HCT116 (cell line): ENCODE measurements around the gene COL5A1. TPM values are rescaled to one million over a fixed set of nuclear protein-coding genes. Genes with fewer than 3 reads are reported as not detected.

Experiments used
- ATAC-seq: fragments of 200-7000 bp; cut with Tn5 transposase; 2 replicates; pipeline ENCODE4 v1.9.1; 2020; ENCODE audit warnings: mild to moderate bottlenecking, moderate library complexity
- BruUV-seq: library from RNA; stranded (reverse); fragments of 400-500 nt; replicated peaks from 2 replicates; lab custom pipeline; 2021; lab: Mats Ljungman, UMichigan
- CTCF ChIA-PET: fragments of 300-600 bp; sonication (Branson Sonifier 250); formaldehyde crosslinking; loops from one replicate; lab custom pipeline; 2021; ENCODE audit warnings: antibody characterized with exemption; lab: Charles Lee
- POLR2A ChIA-PET: fragments of 300-600, 350-600 bp; sonication (Branson Sonifier 250); formaldehyde crosslinking; loops from one replicate; lab custom pipeline; 2021; ENCODE audit warnings: antibody characterized with exemption; lab: Charles Lee
- RAD21 ChIA-PET, 2 experiments: fragments of 300-600 bp; sonication (Branson Sonifier 250); formaldehyde crosslinking; loops; one replicate each; lab custom pipeline; 2023; ENCODE audit warnings: low total read pairs in 2 of 2; ENCODE audit not compliant: uncharacterized antibody in 2 of 2, unreplicated experiment in 2 of 2, low non-redundant PET in 1 of 2; lab: Charles Lee
- DNase-seq: peaks from one replicate; pipeline ENCODE4 v3.0.0-alpha.2; 2010; ENCODE audit warnings: low read depth, low spot score
- H2AFZ ChIP-seq: fragments of 200-600 bp; shearing (Covaris generic), sonication (generic); 2 replicates; pipeline ENCODE4 v1.6.1; 2017; ENCODE audit warnings: low read depth, mixed run types, mixed read lengths, antibody characterized with exemption, low read length; ENCODE audit not compliant: poor library complexity, severe bottlenecking
- H3K27ac ChIP-seq: 2 replicates; pipeline ENCODE4 v1.5.1; 2012; ENCODE audit warnings: low read depth, low read length
- H3K27me3 ChIP-seq: fragments of 200-600 bp; sonication (generic); 2 replicates; pipeline ENCODE4 v1.6.1; 2016; ENCODE audit warnings: mixed run types, low read length, mixed read lengths; ENCODE audit not compliant: insufficient read depth
- H3K36me3 ChIP-seq, 2 experiments: fragments of 200-500 bp in 1 of 2; fragments of 200-600 bp in 1 of 2; sonication (Bioruptor generic) in 1 of 2; sonication (generic) in 1 of 2; 2 replicates each; pipeline versions ENCODE4 v1.5.1 to v1.6.1; 2014 to 2016; ENCODE audit warnings: low read length in 2 of 2, inconsistent platforms in 1 of 2, mixed read lengths in 1 of 2, mixed run types in 1 of 2; ENCODE audit not compliant: insufficient read depth in 2 of 2, control insufficient read depth in 1 of 2
- H3K4me1 ChIP-seq, 2 experiments: fragments of 200-600 bp in 1 of 2; sonication (generic) in 1 of 2; 2 replicates each; pipeline versions ENCODE4 v1.5.1 to v1.6.1; 2012 to 2017; ENCODE audit warnings: low read length in 2 of 2, inconsistent platforms in 1 of 2, mild to moderate bottlenecking in 1 of 2, mixed read lengths in 1 of 2, mixed run types in 1 of 2, moderate library complexity in 1 of 2; ENCODE audit not compliant: insufficient read depth in 2 of 2, control insufficient read depth in 1 of 2
- H3K4me2 ChIP-seq: fragments of 200-600 bp; sonication (generic); 2 replicates; pipeline ENCODE4 v1.6.1; 2017; ENCODE audit warnings: mixed run types, low read length, mixed read lengths
- H3K4me3 ChIP-seq, 2 experiments: fragments of 200-600 bp in 1 of 2; sonication (generic) in 1 of 2; replicated peaks in 1 of 2; 2 replicates each; pipeline ENCODE4 v1.5.1; 2011 to 2016; ENCODE audit warnings: low read length in 2 of 2, control low read depth in 1 of 2, low read depth in 1 of 2, mild to moderate bottlenecking in 1 of 2, mixed read lengths in 1 of 2, mixed run types in 1 of 2
- H3K79me2 ChIP-seq: fragments of 200-600 bp; sonication (generic); 2 replicates; pipeline ENCODE4 v1.6.1; 2017; ENCODE audit warnings: mild to moderate bottlenecking, mixed run types, low read length, moderate library complexity, mixed read lengths; ENCODE audit not compliant: insufficient read depth
- H3K9ac ChIP-seq: fragments of 200-600 bp; sonication (generic); 2 replicates; pipeline ENCODE4 v1.6.1; 2016; ENCODE audit warnings: low read length, mixed read lengths
- H3K9me2 ChIP-seq: fragments of 200-600 bp; sonication (generic), shearing (Covaris generic); 2 replicates; pipeline ENCODE4 v1.6.1; 2017; ENCODE audit warnings: mixed run types, mild to moderate bottlenecking, moderate library complexity; ENCODE audit not compliant: insufficient read depth
- H3K9me3 ChIP-seq, 2 experiments: fragments of 200-500 bp in 1 of 2; fragments of 200-600 bp in 1 of 2; sonication (Bioruptor generic) in 1 of 2; sonication (generic) in 1 of 2; 2 replicates each; pipeline ENCODE4 v1.6.1; 2014 to 2017; ENCODE audit warnings: low read length in 2 of 2, mixed read lengths in 2 of 2, inconsistent platforms in 1 of 2, low read depth in 1 of 2, mild to moderate bottlenecking in 1 of 2, mixed run types in 1 of 2, moderate library complexity in 1 of 2; ENCODE audit not compliant: control insufficient read depth in 1 of 2, insufficient read depth in 1 of 2
- H4K20me1 ChIP-seq: fragments of 200-600 bp; sonication (generic), shearing (Covaris generic); 2 replicates; pipeline ENCODE4 v1.6.1; 2017; ENCODE audit warnings: mixed run types, mild to moderate bottlenecking, moderate library complexity; ENCODE audit not compliant: insufficient read depth
- CBX3 ChIP-seq: IDR thresholded peaks from 2 replicates; pipeline ENCODE4 v1.6.1; 2012; ENCODE audit warnings: low read depth
- CEBPB ChIP-seq: IDR thresholded peaks from 2 replicates; pipeline ENCODE4 v1.6.1; 2012; ENCODE audit warnings: low read depth
- ELF1 ChIP-seq: IDR thresholded peaks from 2 replicates; pipeline ENCODE4 v1.6.1; 2012; ENCODE audit warnings: low read depth, borderline replicate concordance
- EZH2phosphoT487 ChIP-seq: fragments of 200-600 bp; IDR thresholded peaks from 2 replicates; pipeline ENCODE4 v1.6.1; 2018; ENCODE audit warnings: antibody characterized with exemption, borderline replicate concordance
- FOSL1 ChIP-seq: IDR thresholded peaks from 2 replicates; pipeline ENCODE4 v1.6.1; 2012; ENCODE audit warnings: low read depth
- JUND ChIP-seq: IDR thresholded peaks from 2 replicates; pipeline ENCODE4 v1.6.1; 2012
- POLR2A ChIP-seq: IDR thresholded peaks from 2 replicates; pipeline ENCODE4 v1.7.0; 2011; ENCODE audit warnings: borderline replicate concordance; ENCODE audit not compliant: insufficient read depth, insufficient read length; ENCODE audit errors: extremely low read depth
- RAD21 ChIP-seq: IDR thresholded peaks from 2 replicates; pipeline ENCODE4 v1.6.1; 2012; ENCODE audit warnings: low read depth, mild to moderate bottlenecking
- SIN3A ChIP-seq: IDR thresholded peaks from 2 replicates; pipeline ENCODE4 v1.6.1; 2012; ENCODE audit warnings: low read depth
- SP1 ChIP-seq: IDR thresholded peaks from 2 replicates; pipeline ENCODE4 v1.6.1; 2012; ENCODE audit warnings: low read depth
- SRF ChIP-seq: IDR thresholded peaks from 2 replicates; pipeline ENCODE4 v1.6.1; 2012; ENCODE audit warnings: low read depth
- TCF7L2 ChIP-seq: IDR thresholded peaks from 2 replicates; pipeline ENCODE4 v1.7.0; 2011; ENCODE audit warnings: borderline replicate concordance, inconsistent platforms; ENCODE audit not compliant: insufficient read depth, insufficient read length; ENCODE audit errors: extremely low read depth
- ZFX ChIP-seq: fragments of 450-650 bp; IDR thresholded peaks from 2 replicates; pipeline ENCODE4 v1.6.1; 2017
- ZNF274 ChIP-seq: fragments of 200-500 bp; sonication (Bioruptor generic); IDR thresholded peaks from 2 replicates; pipeline ENCODE4 v1.6.1; 2014; ENCODE audit warnings: mild to moderate bottlenecking, low read depth, low read length, inconsistent platforms
- intact Hi-C: fragments of 100-400 bp; cut with micrococcal nuclease; formaldehyde crosslinking; loops from 2 replicates; pipeline ENCODE4 v1.10.0; 2022
- total RNA-seq: library from RNA; stranded (reverse); gene quantifications from one replicate; pipeline ENCODE4 v1.2.1, GENCODE V29; 2021; ENCODE audit not compliant: unreplicated experiment
- TF ChIP-seq, protein P1 (sequence below): IDR thresholded peaks from 2 replicates; pipeline ENCODE4 v1.6.1; 2011; ENCODE audit warnings: mild to moderate bottlenecking, low read length, moderate library complexity; ENCODE audit not compliant: insufficient replicate concordance; ENCODE audit errors: extremely low read depth
- TF ChIP-seq, protein P2 (sequence below): IDR thresholded peaks from 2 replicates; pipeline ENCODE4 v1.6.1; 2012
- TF ChIP-seq, protein P3 (sequence below): IDR thresholded peaks from 2 replicates; pipeline ENCODE4 v1.6.1; 2012; ENCODE audit warnings: low read depth

Gene COL5A1
- total RNA-seq, 1 experiment from 2014 or later = 0.30 TPM

DNA sequence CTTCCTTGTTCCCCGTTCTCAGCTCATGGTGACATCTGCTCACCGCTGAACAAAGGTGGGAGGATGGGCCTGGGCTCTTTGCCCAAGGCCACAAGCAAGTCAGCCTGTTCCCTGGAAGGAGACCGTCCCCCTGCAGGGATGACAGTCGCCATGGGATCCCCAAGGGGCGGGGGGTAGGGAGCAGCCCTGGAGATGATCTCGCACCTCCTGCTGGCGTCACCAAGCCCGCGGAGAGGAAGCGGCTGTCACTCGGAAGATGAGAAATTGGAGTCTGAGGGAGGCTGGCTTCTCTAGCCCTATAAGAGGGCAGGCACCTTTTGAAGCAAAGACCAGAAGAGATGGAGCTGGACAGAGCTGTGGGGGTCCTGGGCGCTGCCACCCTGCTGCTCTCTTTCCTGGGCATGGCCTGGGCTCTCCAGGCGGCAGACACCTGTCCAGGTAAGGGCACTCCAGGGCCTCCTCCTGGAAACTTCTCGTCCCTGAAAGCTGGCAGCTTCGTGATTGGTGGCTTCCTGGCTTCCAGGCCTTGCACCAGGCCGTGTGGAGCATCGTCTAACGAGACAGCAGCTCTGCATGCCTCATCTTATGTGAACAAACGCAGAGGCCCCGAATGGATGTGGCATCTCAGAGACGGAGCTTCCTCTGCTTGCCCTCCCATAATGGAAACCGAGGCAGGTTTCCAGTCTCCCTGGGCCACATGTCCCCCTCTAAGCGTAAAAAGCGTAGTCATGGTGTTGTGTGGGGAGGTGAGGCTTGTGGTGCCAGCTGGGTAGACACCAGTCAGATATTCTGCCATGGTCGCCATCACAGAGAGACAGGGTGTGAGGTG, 239.1 kb downstream of the COL5A1 start, which contains the start of gene FCN2:
Gene FCN2, plus strand, starts transcription at position 327 of the 829 bp plus-strand sequence. Its CDS starts 12 bp downstream, at position 339.
- Histone ChIP-seq H3K4me3 (no peak within 1 kb of the TSS), H3K27ac (no peak within 1 kb of the TSS), H3K36me3 (no peaks in the 10 kb centered on the region), H3K4me2 (no peak within 1 kb of the TSS), H4K20me1 (no peaks in the 10 kb centered on the region), H3K9me2 (no peaks in the 10 kb centered on the region), H3K4me1 (no peaks in the 10 kb centered on the region), H2AFZ (no peak within 1 kb of the TSS), H3K9me3 (no peaks in the 10 kb centered on the region), H3K79me2 (no peaks in the 10 kb centered on the region), H3K27me3 (no peaks in the 10 kb centered on the region; the same call in 1 of the 2 replicates), H3K9ac (no peak within 1 kb of the TSS)
- POLR2A ChIA-PET = no interaction called here
- TF ChIP-seq SP1 = no peak
- TF ChIP-seq ZNF274 = no peak
- TF ChIP-seq, protein P1, sequence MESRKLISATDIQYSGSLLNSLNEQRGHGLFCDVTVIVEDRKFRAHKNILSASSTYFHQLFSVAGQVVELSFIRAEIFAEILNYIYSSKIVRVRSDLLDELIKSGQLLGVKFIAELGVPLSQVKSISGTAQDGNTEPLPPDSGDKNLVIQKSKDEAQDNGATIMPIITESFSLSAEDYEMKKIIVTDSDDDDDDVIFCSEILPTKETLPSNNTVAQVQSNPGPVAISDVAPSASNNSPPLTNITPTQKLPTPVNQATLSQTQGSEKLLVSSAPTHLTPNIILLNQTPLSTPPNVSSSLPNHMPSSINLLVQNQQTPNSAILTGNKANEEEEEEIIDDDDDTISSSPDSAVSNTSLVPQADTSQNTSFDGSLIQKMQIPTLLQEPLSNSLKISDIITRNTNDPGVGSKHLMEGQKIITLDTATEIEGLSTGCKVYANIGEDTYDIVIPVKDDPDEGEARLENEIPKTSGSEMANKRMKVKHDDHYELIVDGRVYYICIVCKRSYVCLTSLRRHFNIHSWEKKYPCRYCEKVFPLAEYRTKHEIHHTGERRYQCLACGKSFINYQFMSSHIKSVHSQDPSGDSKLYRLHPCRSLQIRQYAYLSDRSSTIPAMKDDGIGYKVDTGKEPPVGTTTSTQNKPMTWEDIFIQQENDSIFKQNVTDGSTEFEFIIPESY = no peak
- no peak for TF ChIP-seq CBX3
- TF ChIP-seq, protein P2, sequence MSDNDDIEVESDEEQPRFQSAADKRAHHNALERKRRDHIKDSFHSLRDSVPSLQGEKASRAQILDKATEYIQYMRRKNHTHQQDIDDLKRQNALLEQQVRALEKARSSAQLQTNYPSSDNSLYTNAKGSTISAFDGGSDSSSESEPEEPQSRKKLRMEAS = no peak
- no peak for TF ChIP-seq FOSL1
- no peak for TF ChIP-seq ELF1
- no peak for TF ChIP-seq RAD21
- no peak for TF ChIP-seq TCF7L2
- TF ChIP-seq POLR2A = no peak
- no peak for TF ChIP-seq SIN3A
- no peak for TF ChIP-seq EZH2phosphoT487
- TF ChIP-seq, protein P3, sequence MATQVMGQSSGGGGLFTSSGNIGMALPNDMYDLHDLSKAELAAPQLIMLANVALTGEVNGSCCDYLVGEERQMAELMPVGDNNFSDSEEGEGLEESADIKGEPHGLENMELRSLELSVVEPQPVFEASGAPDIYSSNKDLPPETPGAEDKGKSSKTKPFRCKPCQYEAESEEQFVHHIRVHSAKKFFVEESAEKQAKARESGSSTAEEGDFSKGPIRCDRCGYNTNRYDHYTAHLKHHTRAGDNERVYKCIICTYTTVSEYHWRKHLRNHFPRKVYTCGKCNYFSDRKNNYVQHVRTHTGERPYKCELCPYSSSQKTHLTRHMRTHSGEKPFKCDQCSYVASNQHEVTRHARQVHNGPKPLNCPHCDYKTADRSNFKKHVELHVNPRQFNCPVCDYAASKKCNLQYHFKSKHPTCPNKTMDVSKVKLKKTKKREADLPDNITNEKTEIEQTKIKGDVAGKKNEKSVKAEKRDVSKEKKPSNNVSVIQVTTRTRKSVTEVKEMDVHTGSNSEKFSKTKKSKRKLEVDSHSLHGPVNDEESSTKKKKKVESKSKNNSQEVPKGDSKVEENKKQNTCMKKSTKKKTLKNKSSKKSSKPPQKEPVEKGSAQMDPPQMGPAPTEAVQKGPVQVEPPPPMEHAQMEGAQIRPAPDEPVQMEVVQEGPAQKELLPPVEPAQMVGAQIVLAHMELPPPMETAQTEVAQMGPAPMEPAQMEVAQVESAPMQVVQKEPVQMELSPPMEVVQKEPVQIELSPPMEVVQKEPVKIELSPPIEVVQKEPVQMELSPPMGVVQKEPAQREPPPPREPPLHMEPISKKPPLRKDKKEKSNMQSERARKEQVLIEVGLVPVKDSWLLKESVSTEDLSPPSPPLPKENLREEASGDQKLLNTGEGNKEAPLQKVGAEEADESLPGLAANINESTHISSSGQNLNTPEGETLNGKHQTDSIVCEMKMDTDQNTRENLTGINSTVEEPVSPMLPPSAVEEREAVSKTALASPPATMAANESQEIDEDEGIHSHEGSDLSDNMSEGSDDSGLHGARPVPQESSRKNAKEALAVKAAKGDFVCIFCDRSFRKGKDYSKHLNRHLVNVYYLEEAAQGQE = no peak
- TF ChIP-seq ZFX = no peak
- TF ChIP-seq SRF = no peak
- TF ChIP-seq CEBPB = no peak
- TF ChIP-seq JUND = no peak
- no TSS peak for BruUV-seq
- intact Hi-C loops = no loop called here
- RAD21 ChIA-PET = no interaction called here
- DNase-seq = no peak
- CTCF ChIA-PET = no interaction called here
- ATAC-seq = no peak
